ENCODE data around the gene LDLRAD4. TPM values are rescaled to one million over a fixed set of nuclear protein-coding genes. Genes with fewer than 3 reads are reported as not detected.

LDLRAD4 gene
- total and polyA plus RNA-seq, 8 donors = 14.1 to 26.6 (median 18.8) TPM

GRCh38 chr18:13390196-13390595 lies 171.6 kb downstream of the LDLRAD4 start:
- peak in 1 of 4 donors; percentile 75 for DNase-seq
- Histone ChIP-seq H3K9me3 (no peaks in the 10 kb centered on the region), H3K27me3 (no peaks in the 10 kb centered on the region), H3K4me1 (no peaks in the 10 kb centered on the region), H3K4me3 (no peak overlapping the region), H3K27ac (no peak overlapping the region), H3K36me3 (no peaks in the 10 kb centered on the region)
- intact Hi-C loops (cut with DNase I) = no loop called here
- no peak for TF ChIP-seq CTCF (IDR thresholded peaks at IDR 0.05)
- ATAC-seq = no peak

- no peak for ATAC-seq
- Histone ChIP-seq H3K9me3 (no peaks in the 10 kb centered on the region), H3K4me1 (no peaks in the 10 kb centered on the region), H3K27me3 (no peaks in the 10 kb centered on the region), H3K36me3 (no peaks in the 10 kb centered on the region), H3K27ac (no peak overlapping the region), H3K4me3 (no peak overlapping the region)
- intact Hi-C loops (cut with DNase I) = no loop called here
- no peak for DNase-seq
- TF ChIP-seq CTCF (IDR thresholded peaks at IDR 0.05) = no peak
Observed at GRCh38 chr18:13390711-13391110, 172.2 kb downstream of the LDLRAD4 start.

- ATAC-seq = no peak
- H3K27me3 ChIP-seq = no peaks in the 10 kb centered on the region
- peak in 1 of 4 donors; percentile 61 for DNase-seq
- H3K36me3 ChIP-seq = no peaks in the 10 kb centered on the region
- intact Hi-C loops (cut with DNase I) = no loop called here
- no peak overlapping the region for H3K4me3 ChIP-seq
- no peak for TF ChIP-seq CTCF (IDR thresholded peaks at IDR 0.05)
- H3K27ac ChIP-seq = no peak overlapping the region
- H3K4me1 ChIP-seq = no peaks in the 10 kb centered on the region
- no peaks in the 10 kb centered on the region for H3K9me3 ChIP-seq
Observed at GRCh38 chr18:13392029-13392750, 173.6 kb downstream of the LDLRAD4 start.

GRCh38 chr18:13392899-13393298 lies 174.3 kb downstream of the LDLRAD4 start:
- no peaks in the 10 kb centered on the region for H3K9me3 ChIP-seq
- ATAC-seq (peak; percentile 22), DNase-seq (no peak)
- no peaks in the 10 kb centered on the region for H3K27me3 ChIP-seq
- TF ChIP-seq CTCF (IDR thresholded peaks at IDR 0.05) = no peak
- H3K27ac ChIP-seq = no peak overlapping the region
- no peak overlapping the region for H3K4me3 ChIP-seq
- no peaks in the 10 kb centered on the region for H3K36me3 ChIP-seq
- H3K4me1 ChIP-seq = no peaks in the 10 kb centered on the region
- intact Hi-C loops (cut with DNase I) = no loop called here

GRCh38 chr18:13393338-13393737 lies 174.8 kb downstream of the LDLRAD4 start:
- Histone ChIP-seq H3K27ac (no peak overlapping the region), H3K36me3 (no peaks in the 10 kb centered on the region), H3K9me3 (no peaks in the 10 kb centered on the region), H3K27me3 (no peaks in the 10 kb centered on the region), H3K4me3 (no peak overlapping the region), H3K4me1 (no peaks in the 10 kb centered on the region)
- DNase-seq = no peak
- ATAC-seq = peak; percentile 13
- TF ChIP-seq CTCF (IDR thresholded peaks at IDR 0.05) = no peak
- intact Hi-C loops (cut with DNase I) = no loop called here
